Vagina (tissue), 2 donors: ENCODE data around the gene ZNF133.

Source experiments
- CTCF ChIP-seq, 3 experiments: fragments of 450-650 bp in 2 of 3; fragments of 200-600 bp in 1 of 3; sonication (generic) in 1 of 3; IDR thresholded peaks; one replicate each; pipeline ENCODE4 v1.5.1; 2017 to 2019; ENCODE audit warnings: antibody characterized with exemption in 3 of 3, mild to moderate bottlenecking in 2 of 3, moderate library complexity in 2 of 3
- POLR2A ChIP-seq, 2 donors: fragments of 450-650 bp; IDR thresholded peaks; one replicate each; pipeline ENCODE4 v1.6.1; 2017; ENCODE audit warnings: antibody characterized with exemption in 2 of 2, mild to moderate bottlenecking in 2 of 2, moderate library complexity in 2 of 2

DNA sequence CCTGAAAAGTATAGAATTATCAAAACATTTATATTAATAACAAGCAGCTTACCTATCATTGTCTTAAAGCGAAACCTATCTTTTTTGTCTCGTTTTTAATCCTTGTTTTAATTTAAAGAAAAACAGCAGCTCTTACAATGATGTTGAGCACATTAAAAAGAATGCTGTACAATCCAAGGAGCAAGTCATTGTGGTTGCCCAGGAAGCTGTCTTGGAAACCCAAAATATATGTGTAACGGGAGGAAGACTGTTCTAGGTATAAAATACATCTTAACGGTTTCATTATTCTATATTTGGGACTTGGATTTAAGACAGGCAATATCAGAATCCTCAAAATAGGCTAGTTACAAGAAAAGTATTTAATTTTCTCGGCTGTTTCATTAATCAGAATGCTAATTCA, 21.7 kb downstream of the ZNF133 start:
- TF ChIP-seq CTCF (IDR thresholded peaks at IDR 0.05) = no peak
- no peak for TF ChIP-seq POLR2A (IDR thresholded peaks at IDR 0.05)
